ENCODE results near the gene FRS2. TPM values are rescaled to one million over a fixed set of nuclear protein-coding genes. Genes with fewer than 3 reads are reported as not detected.

Gene FRS2
- total and polyA plus RNA-seq, 2 of the 4 experiments (the other 2 are of a cell fraction): 12.4 to 58.3 TPM

DNA sequence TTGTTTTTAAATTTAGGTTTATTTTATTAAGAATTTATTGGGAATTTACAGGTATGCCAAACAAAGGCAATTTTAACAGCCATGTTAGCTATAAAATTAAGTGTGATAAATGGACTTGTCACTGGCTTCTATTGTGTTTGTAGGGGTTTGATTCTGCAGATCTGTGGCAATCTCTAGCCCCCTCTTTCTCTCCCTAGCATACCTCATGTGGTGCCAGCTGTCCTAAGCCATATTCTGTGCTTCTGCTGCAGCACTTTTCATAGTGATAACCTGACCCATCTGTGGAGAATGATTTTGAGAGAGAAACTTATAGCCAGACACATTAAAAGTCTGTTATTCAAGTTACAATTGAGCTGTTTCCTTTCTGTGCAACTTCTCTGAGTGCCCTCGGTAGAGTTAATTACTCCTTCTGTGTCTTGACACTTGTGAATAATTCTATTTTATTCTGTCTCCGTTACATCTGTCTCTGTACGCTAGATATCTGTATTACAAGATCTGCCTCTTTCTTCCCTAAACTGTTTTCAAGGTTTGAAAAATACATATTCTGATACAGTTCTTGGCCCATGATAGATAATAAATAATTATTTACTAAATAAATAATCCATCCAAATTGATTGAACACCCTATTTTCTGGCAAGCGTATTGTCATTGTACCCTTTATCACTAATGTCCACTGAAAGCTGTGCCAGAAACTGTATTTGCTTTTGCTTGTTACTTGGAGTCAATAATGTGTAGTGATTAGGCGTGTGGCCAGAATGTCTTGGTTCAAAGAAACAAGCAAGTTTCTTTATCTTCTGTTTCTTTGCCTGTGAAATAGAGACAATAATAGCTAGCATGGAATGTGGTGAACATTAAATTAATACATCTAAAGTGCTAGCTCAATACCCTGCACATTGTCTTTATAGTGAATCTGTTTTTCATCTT is 40.0 kb downstream of the FRS2 start:
- Histone ChIP-seq H2BK20ac (ENCODE audit: low read depth, low read length) (no peak overlapping the region), H3K27ac (ENCODE audit: insufficient read depth, low read length) (no peak overlapping the region), H3K27me3 (ENCODE audit: control insufficient read depth, insufficient read depth, low read length) (no peaks in the 10 kb centered on the region), H3K4me1 (ENCODE audit: control insufficient read depth, insufficient read depth, low read length) (peaks cover 13% of the 10 kb centered on the region), H3K79me1 (ENCODE audit: low read depth in 1 of 2, low read length in 2 of 2) (peaks cover 26 to 62% of the 10 kb centered on the region in 2 experiments; a peak in 3 of 4 replicates), H2AFZ (replicated peaks; ENCODE audit: low read length, poor library complexity) (no peak overlapping the region), H3K4ac (ENCODE audit: low read depth, low read length) (no peak overlapping the region), H3K9me3 (ENCODE audit: control insufficient read depth, insufficient read depth, low read length) (no peaks in the 10 kb centered on the region), H4K20me1 (ENCODE audit: insufficient read depth, low read length) (peaks cover 32% of the 10 kb centered on the region; the same call in 1 of the 2 replicates), H3K4me2 (ENCODE audit: low read depth, low read length) (peak overlapping the region; percentile 36; the same call in 1 of the 2 replicates), H3K4me3 (ENCODE audit: insufficient read depth, low read depth, low read length) (no peak overlapping the region), H4K91ac (ENCODE audit: insufficient read depth, low read depth, low read length) (no peak overlapping the region), H3K23ac (ENCODE audit: low read depth, low read length) (no peak overlapping the region), H3K9me1 (ENCODE audit: insufficient read depth, low read length) (peaks cover 5% of the 10 kb centered on the region), H2AK9ac (replicated peaks; ENCODE audit: low read depth, low read length, poor library complexity) (no peak overlapping the region), H3K36me3 (ENCODE audit: control insufficient read depth, insufficient read depth, low read length) (no peaks in the 10 kb centered on the region), H3K9ac (ENCODE audit: low read depth, low read length) (no peak overlapping the region), H2AK5ac (ENCODE audit: low read depth, low read length) (no peak overlapping the region), H2BK15ac (ENCODE audit: low read depth, low read length) (no peak overlapping the region), H3K18ac (ENCODE audit: low read depth, low read length) (0 out of 2 replicates have a peak overlapping the region, but pooled peaks have one; percentile 23), H4K8ac (ENCODE audit: low read depth in 2 of 2, low read length in 2 of 2) (no peak overlapping the region), H3K14ac (replicated peaks; ENCODE audit: low read depth, low read length) (0 out of 2 replicates have a peak overlapping the region, but pooled peaks have one; percentile 18), H3K56ac (ENCODE audit: extremely low read depth, insufficient read depth, low read length) (no peak overlapping the region), H2BK120ac (ENCODE audit: low read depth, low read length) (peak overlapping the region; percentile 62; the same call in 1 of the 2 replicates), H2BK5ac (ENCODE audit: low read depth, low read length, poor library complexity, severe bottlenecking) (peak overlapping the region; percentile 67), H4K5ac (ENCODE audit: low read depth, low read length) (peak overlapping the region; percentile 48; the same call in 1 of the 2 replicates)
- dilution Hi-C loops (cut with HindIII; ENCODE audit: low sequenced_read_pairs, unreplicated experiment): no loop called here
- intact Hi-C loops (cut with micrococcal nuclease): no loop called here
- DNase-seq (no peak), ATAC-seq (ENCODE audit: low read depth) (no peak)
- no TSS peak for BruUV-seq (replicated peaks)
- WGBS, 2 experiments (ENCODE audit: extremely low coverage in 2 of 2, insufficient read length in 1 of 2): no CpG with 5 or more reads among the region's 5 CpGs
- ChIA-PET CTCF (no interaction called here), POLR2A (ENCODE audit: unreplicated experiment) (no interaction called here)
- no peak for TF ChIP-seq CEBPB (IDR thresholded peaks at IDR 0.05; ENCODE audit: low read depth, low read length)
- TF ChIP-seq CHD1 (IDR thresholded peaks at IDR 0.05; ENCODE audit: low read depth, low read length): no peak
- no peak for TF ChIP-seq RAD21 (IDR thresholded peaks at IDR 0.05; ENCODE audit: low read length)
- no peak for TF ChIP-seq FOS (IDR thresholded peaks at IDR 0.05; ENCODE audit: low read depth, low read length)
- in situ Hi-C loops (cut with MboI; ENCODE audit: low sequenced_read_pairs): no loop called here
